Smooth muscle cell (in vitro differentiated cells): ENCODE data around the gene GFOD2. TPM values are rescaled to one million over a fixed set of nuclear protein-coding genes. Genes with fewer than 3 reads are reported as not detected.

ENCODE experiments used
- DNase-seq: peaks from one replicate; lab custom pipeline; 2025; ENCODE audit not compliant: unreplicated experiment; lab: John Stamatoyannopoulos, UW
- H2AFZ ChIP-seq: fragments of 200-600 bp; sonication (generic); 2 replicates; pipeline ENCODE4 v1.6.0; 2016; ENCODE audit warnings: antibody characterized with exemption, low read depth, mild to moderate bottlenecking
- H3F3A ChIP-seq: fragments of 200-600 bp; sonication (generic); 2 replicates; pipeline ENCODE4 v1.6.0; 2017; ENCODE audit warnings: antibody characterized with exemption, low read depth
- H3K27ac ChIP-seq: fragments of 200-600 bp; sonication (generic); 2 replicates; pipeline ENCODE4 v1.5.1; 2016; ENCODE audit warnings: low read depth, mild to moderate bottlenecking
- H3K27me3 ChIP-seq: fragments of 200-600 bp; sonication (generic); 2 replicates; pipeline ENCODE4 v1.6.1; 2016; ENCODE audit warnings: low read depth, mild to moderate bottlenecking
- H3K36me3 ChIP-seq: fragments of 200-600 bp; sonication (generic); 2 replicates; pipeline ENCODE4 v1.5.1; 2016; ENCODE audit warnings: low read depth
- H3K4me1 ChIP-seq: fragments of 200-600 bp; sonication (generic); 2 replicates; pipeline ENCODE4 v1.5.1; 2016; ENCODE audit warnings: low read depth
- H3K4me2 ChIP-seq: fragments of 200-600 bp; sonication (generic); 2 replicates; pipeline ENCODE4 v1.6.0; 2016; ENCODE audit warnings: mild to moderate bottlenecking
- H3K4me3 ChIP-seq: fragments of 200-600 bp; sonication (generic); 2 replicates; pipeline ENCODE4 v1.5.1; 2016; ENCODE audit warnings: mild to moderate bottlenecking
- H3K79me2 ChIP-seq: fragments of 200-600 bp; sonication (generic); 2 replicates; pipeline ENCODE4 v1.6.0; 2016; ENCODE audit warnings: low read depth, mild to moderate bottlenecking
- H3K9ac ChIP-seq: fragments of 200-600 bp; sonication (generic); 2 replicates; pipeline ENCODE4 v1.6.0; 2016; ENCODE audit warnings: low read depth
- H3K9me3 ChIP-seq: fragments of 200-600 bp; sonication (generic); replicated peaks from 2 replicates; pipeline ENCODE4 v1.5.1; 2016; ENCODE audit warnings: low read depth
- H4K20me1 ChIP-seq: fragments of 200-600 bp; sonication (generic); 2 replicates; pipeline ENCODE4 v1.6.0; 2016; ENCODE audit warnings: low read depth
- WGBS: methylation state at CpG from one replicate; pipeline ENCODE4 v1.1.7; 2016; ENCODE audit warnings: low lambda C conversion rate; 5-methylcytosine and 5-hydroxymethylcytosine counted together
- polyA plus RNA-seq: library from polyadenylated mRNA; unstranded; fragments of >200 nt; fragmentation: Nextera tagmentation; extraction: Ambion mirVana; gene quantifications from 2 replicates; pipeline ENCODE4 v1.2.1, GENCODE V29; 2016
- total RNA-seq: library from RNA; depleted of rRNA; stranded (reverse); fragments of >200 nt; gene quantifications from 2 replicates; pipeline ENCODE4 v1.2.3, GENCODE V29; 2014
- TF ChIP-seq, protein P1 (sequence below): fragments of 200-600 bp; sonication (generic); IDR thresholded peaks from 2 replicates; pipeline ENCODE4 v1.5.1; 2017; ENCODE audit warnings: borderline replicate concordance, mild to moderate bottlenecking, antibody characterized with exemption; ENCODE audit not compliant: insufficient read depth, poor library complexity, severe bottlenecking

The GFOD2 gene
- total and polyA plus RNA-seq, 2 experiments from 2014 or later = 15.0 to 15.1 TPM

GRCh38 chr16:67678354-67679023 lies 40.6 kb downstream of the GFOD2 start:
- 87% methylated on average over 9 of the region's 12 CpGs for WGBS

GRCh38 chr16:67677712-67678111 lies 41.4 kb downstream of the GFOD2 start:
- H3K4me3 ChIP-seq = no peak overlapping the region
- no peaks in the 10 kb centered on the region for H3K9me3 ChIP-seq
- H3K4me2 ChIP-seq = no peak overlapping the region
- no peaks in the 10 kb centered on the region for H3K79me2 ChIP-seq
- WGBS = 50% methylated on average over 1 of the region's 1 CpG
- H4K20me1 ChIP-seq = no peaks in the 10 kb centered on the region
- TF ChIP-seq, protein P1, sequence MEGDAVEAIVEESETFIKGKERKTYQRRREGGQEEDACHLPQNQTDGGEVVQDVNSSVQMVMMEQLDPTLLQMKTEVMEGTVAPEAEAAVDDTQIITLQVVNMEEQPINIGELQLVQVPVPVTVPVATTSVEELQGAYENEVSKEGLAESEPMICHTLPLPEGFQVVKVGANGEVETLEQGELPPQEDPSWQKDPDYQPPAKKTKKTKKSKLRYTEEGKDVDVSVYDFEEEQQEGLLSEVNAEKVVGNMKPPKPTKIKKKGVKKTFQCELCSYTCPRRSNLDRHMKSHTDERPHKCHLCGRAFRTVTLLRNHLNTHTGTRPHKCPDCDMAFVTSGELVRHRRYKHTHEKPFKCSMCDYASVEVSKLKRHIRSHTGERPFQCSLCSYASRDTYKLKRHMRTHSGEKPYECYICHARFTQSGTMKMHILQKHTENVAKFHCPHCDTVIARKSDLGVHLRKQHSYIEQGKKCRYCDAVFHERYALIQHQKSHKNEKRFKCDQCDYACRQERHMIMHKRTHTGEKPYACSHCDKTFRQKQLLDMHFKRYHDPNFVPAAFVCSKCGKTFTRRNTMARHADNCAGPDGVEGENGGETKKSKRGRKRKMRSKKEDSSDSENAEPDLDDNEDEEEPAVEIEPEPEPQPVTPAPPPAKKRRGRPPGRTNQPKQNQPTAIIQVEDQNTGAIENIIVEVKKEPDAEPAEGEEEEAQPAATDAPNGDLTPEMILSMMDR = no peak
- H3K36me3 ChIP-seq = no peaks in the 10 kb centered on the region
- no peak overlapping the region for H2AFZ ChIP-seq
- H3K4me1 ChIP-seq = no peaks in the 10 kb centered on the region
- DNase-seq = no peak
- H3K9ac ChIP-seq = no peak overlapping the region
- H3K27ac ChIP-seq = peak overlapping the region; percentile 63
- no peaks in the 10 kb centered on the region for H3F3A ChIP-seq
- no peaks in the 10 kb centered on the region for H3K27me3 ChIP-seq

More at GRCh38 chr16:67678354-67679023, 40.6 kb downstream of the GFOD2 start:
- DNase-seq = no peak
- H3K4me2 ChIP-seq = no peak overlapping the region
- no peak overlapping the region for H3K9ac ChIP-seq
- H3K27me3 ChIP-seq = no peaks in the 10 kb centered on the region
- no peak overlapping the region for H2AFZ ChIP-seq
- H3K79me2 ChIP-seq = no peaks in the 10 kb centered on the region
- H3K27ac ChIP-seq = peak overlapping the region; percentile 52
- H4K20me1 ChIP-seq = no peaks in the 10 kb centered on the region
- no peaks in the 10 kb centered on the region for H3K36me3 ChIP-seq
- no peaks in the 10 kb centered on the region for H3K4me1 ChIP-seq
- TF ChIP-seq, protein P1 = no peak
- H3K9me3 ChIP-seq = no peaks in the 10 kb centered on the region
- H3F3A ChIP-seq = no peaks in the 10 kb centered on the region
- H3K4me3 ChIP-seq = no peak overlapping the region

DNA sequence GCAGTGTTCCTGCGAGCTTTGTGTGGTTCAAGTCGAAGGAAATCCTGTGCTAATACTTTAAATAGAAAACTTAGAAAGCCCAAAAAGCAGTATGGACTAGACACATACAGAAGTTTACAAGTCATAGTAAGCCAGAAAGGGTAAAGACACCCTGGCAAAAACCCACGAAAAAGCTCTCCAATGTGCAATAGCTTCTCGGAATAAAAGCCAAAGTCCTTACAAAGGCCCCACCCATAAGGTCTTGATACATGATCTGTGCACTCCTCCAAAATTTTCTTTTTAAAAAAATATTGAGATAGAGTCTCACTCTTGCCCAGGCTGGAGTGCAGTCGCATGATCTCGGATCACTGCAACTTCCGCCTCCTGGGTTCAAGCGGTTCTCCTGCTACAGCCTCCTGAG lies 42.2 kb downstream of the GFOD2 start:
- Histone ChIP-seq H3K27ac (peak overlapping the region; percentile 63), H3K79me2 (no peaks in the 10 kb centered on the region), H4K20me1 (no peaks in the 10 kb centered on the region), H3K4me2 (no peak overlapping the region), H3K9me3 (no peaks in the 10 kb centered on the region), H3K27me3 (no peaks in the 10 kb centered on the region), H3K4me1 (no peaks in the 10 kb centered on the region), H3K4me3 (no peak overlapping the region), H3K9ac (no peak overlapping the region), H3K36me3 (no peaks in the 10 kb centered on the region), H3F3A (no peaks in the 10 kb centered on the region), H2AFZ (no peak overlapping the region)
- 88% methylated on average over 8 of the region's 8 CpGs for WGBS
- TF ChIP-seq, protein P1 = no peak
- DNase-seq = no peak

DNA sequence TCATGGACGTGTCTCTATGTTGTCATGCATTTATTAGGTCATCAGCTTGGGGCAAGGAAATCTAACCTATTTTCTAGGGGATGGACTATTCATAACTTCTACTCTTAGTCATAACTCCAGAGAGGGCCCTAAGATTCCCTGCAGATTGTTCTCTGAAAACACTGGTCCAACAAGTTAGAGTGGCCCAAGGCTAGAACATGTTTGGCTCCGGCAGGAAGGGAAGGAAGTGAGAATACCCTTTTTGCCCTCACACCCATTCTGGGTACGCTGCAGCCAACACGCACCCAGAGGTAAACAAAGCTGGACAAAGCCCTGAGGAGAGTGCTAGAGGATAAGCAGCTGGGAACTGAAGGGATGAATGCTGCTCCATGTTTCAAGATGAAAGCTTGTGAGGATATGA lies 42.6 kb downstream of the GFOD2 start:
- Histone ChIP-seq H3K27me3 (no peaks in the 10 kb centered on the region), H3K4me1 (no peaks in the 10 kb centered on the region), H3K9me3 (no peaks in the 10 kb centered on the region), H3K27ac (peak overlapping the region; percentile 63), H2AFZ (no peak overlapping the region), H3K36me3 (no peaks in the 10 kb centered on the region), H4K20me1 (no peaks in the 10 kb centered on the region), H3K4me2 (no peak overlapping the region), H3F3A (no peaks in the 10 kb centered on the region), H3K4me3 (no peak overlapping the region), H3K9ac (no peak overlapping the region), H3K79me2 (no peaks in the 10 kb centered on the region)
- DNase-seq = no peak
- TF ChIP-seq, protein P1 = no peak
- 67% methylated on average over 4 of the region's 4 CpGs for WGBS
